ENCODE results near the gene MIB2. TPM values are rescaled to one million over a fixed set of nuclear protein-coding genes. Genes with fewer than 3 reads are reported as not detected.

MIB2 gene
- polyA plus RNA-seq, 3 donors = 5.4 to 65.7 (median 5.6) TPM

DNA sequence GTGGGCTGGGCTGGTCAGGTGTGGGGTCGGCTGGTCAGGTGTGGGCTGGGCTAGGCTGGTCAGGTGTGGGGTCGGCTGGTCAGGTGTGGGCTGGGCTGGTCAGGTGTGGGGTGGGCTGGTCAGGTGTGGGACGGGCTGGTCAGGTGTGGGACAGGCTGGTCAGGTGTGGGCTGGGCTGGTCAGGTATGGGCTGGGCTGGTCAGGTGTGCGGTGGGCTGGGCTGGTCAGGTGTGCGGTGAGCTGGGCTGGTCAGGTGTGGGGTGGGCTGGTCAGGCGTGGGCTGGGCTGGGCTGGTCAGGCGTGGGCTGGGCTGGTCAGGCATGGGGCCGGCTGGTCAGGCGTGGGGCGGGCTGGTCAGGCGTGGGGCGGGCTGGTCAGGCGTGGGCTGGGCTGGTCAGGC is 9.1 kb upstream of the MIB2 start:
- H2AFZ ChIP-seq (ENCODE audit: insufficient read depth, low read depth, low read length, poor library complexity, severe bottlenecking) = no peak overlapping the region
- intact Hi-C loops (cut with micrococcal nuclease) = no loop called here
- no peak overlapping the region for H3K4me3 Mint-ChIP-seq

DNA sequence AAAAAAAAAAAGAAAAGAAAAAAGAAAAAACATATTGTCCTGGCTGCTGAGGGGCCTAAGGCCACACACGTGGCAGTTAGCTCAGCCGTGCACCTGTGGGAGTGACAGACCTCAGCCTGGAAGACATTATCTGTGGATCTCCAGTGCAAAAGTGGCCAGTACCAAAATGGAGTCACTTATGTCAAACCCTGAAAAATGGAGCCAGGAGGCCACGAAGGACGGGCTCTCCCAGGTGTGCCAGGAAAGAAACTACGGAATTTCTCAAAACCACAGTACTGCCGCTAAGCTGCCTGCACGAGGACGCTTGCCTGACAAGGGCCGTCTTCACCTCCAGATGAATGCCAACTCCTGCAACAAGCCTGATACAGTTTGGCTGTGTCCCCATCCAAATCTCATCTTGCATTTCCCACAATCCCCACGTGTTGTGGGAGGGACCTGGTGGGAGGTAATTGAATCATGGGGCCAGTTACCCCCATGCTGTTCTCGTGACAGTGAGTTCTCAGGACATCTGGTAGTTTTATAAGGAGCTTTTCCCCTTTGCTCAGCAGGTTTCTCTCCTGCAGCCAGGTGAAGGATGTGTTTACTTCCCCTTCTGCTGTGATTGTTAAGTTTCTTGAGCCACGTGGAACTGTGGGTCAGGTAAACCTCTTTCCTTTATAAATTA is 5.3 kb upstream of the MIB2 start:
- H3K36me3 ChIP-seq (replicated peaks in 1 of 2; ENCODE audit: control insufficient read depth in 1 of 2, insufficient read depth in 2 of 2, low read length in 2 of 2) = no peaks in the 10 kb centered on the region
- H3K4me2 ChIP-seq (replicated peaks; ENCODE audit: extremely low read depth, low read length, poor library complexity, severe bottlenecking) = no peak overlapping the region
- H3K9ac ChIP-seq (ENCODE audit: insufficient read depth, low read length, poor library complexity, severe bottlenecking) = no peak overlapping the region
- H3K9me3 ChIP-seq (replicated peaks in 1 of 2; ENCODE audit: control insufficient read depth in 1 of 2, insufficient read depth in 1 of 2, low read length in 2 of 2) = no peaks in the 10 kb centered on the region
- H3K27me3 ChIP-seq (ENCODE audit: control insufficient read depth in 2 of 2, insufficient read depth in 2 of 2, low read length in 2 of 2) = no peaks in the 10 kb centered on the region
- H3K4me3 ChIP-seq (replicated peaks in 1 of 3; ENCODE audit: low read depth in 2 of 3, low read length in 3 of 3) = no peak overlapping the region
- peaks cover 10% of the 10 kb centered on the region for H3K79me2 ChIP-seq (ENCODE audit: insufficient read depth, low read length)
- H3K27ac ChIP-seq (ENCODE audit: low read depth in 1 of 2, low read length in 2 of 2) = no peak overlapping the region
- H3K4me3 Mint-ChIP-seq = no peak overlapping the region
- peaks cover 33% of the 10 kb centered on the region for H3K4me1 Mint-ChIP-seq
- peaks cover 0 to 5% (median 1%) of the 10 kb centered on the region in 3 donors for H3K27me3 Mint-ChIP-seq (ENCODE audit: low read depth in 3 of 3)
- H3K4me1 ChIP-seq (ENCODE audit: control insufficient read depth in 1 of 2, insufficient read depth in 2 of 2, low read length in 2 of 2) = peaks cover 30 to 37% of the 10 kb centered on the region in 2 donors
- peak overlapping the region in 1 of 7 donors; percentile 75 for H3K27ac Mint-ChIP-seq
- DNase-seq = no peak
- H3K9me3 Mint-ChIP-seq = peaks cover 0 to under 1% (median 0%) of the 10 kb centered on the region in 7 donors
- intact Hi-C loops (cut with micrococcal nuclease) = no loop called here
- WGBS (ENCODE audit: insufficient coverage) = 86% methylated on average over 10 of the region's 12 CpGs
- no peaks in the 10 kb centered on the region for H4K20me1 ChIP-seq (ENCODE audit: insufficient read depth, low read length)
- TF ChIP-seq, protein P1, sequence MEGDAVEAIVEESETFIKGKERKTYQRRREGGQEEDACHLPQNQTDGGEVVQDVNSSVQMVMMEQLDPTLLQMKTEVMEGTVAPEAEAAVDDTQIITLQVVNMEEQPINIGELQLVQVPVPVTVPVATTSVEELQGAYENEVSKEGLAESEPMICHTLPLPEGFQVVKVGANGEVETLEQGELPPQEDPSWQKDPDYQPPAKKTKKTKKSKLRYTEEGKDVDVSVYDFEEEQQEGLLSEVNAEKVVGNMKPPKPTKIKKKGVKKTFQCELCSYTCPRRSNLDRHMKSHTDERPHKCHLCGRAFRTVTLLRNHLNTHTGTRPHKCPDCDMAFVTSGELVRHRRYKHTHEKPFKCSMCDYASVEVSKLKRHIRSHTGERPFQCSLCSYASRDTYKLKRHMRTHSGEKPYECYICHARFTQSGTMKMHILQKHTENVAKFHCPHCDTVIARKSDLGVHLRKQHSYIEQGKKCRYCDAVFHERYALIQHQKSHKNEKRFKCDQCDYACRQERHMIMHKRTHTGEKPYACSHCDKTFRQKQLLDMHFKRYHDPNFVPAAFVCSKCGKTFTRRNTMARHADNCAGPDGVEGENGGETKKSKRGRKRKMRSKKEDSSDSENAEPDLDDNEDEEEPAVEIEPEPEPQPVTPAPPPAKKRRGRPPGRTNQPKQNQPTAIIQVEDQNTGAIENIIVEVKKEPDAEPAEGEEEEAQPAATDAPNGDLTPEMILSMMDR (IDR thresholded peaks at IDR 0.05) = no peak
- H3K36me3 Mint-ChIP-seq = peaks cover 2 to 3% of the 10 kb centered on the region in 2 donors
- H2AFZ ChIP-seq (ENCODE audit: insufficient read depth, low read depth, low read length, poor library complexity, severe bottlenecking) = no peak overlapping the region

More for the DNA sequence above, 9.1 kb upstream of the MIB2 start:
- Mint-ChIP-seq H3K4me1 (peaks cover 29% of the 10 kb centered on the region), H3K9me3 (peaks cover 0 to 2% (median 0%) of the 10 kb centered on the region in 7 donors), H3K36me3 (peaks cover 2 to 3% of the 10 kb centered on the region in 2 donors), H3K27me3 (ENCODE audit: low read depth in 3 of 3) (peaks cover 0 to 4% (median 0%) of the 10 kb centered on the region in 3 donors), H3K27ac (peak overlapping the region in 2 of 7 donors; percentile 97 to 99)
- no peaks in the 10 kb centered on the region for H3K27me3 ChIP-seq (ENCODE audit: control insufficient read depth in 2 of 2, insufficient read depth in 2 of 2, low read length in 2 of 2)
- no peaks in the 10 kb centered on the region for H3K36me3 ChIP-seq (replicated peaks in 1 of 2; ENCODE audit: control insufficient read depth in 1 of 2, insufficient read depth in 2 of 2, low read length in 2 of 2)
- no peaks in the 10 kb centered on the region for H4K20me1 ChIP-seq (ENCODE audit: insufficient read depth, low read length)
- no peak for DNase-seq
- H3K4me2 ChIP-seq (replicated peaks; ENCODE audit: extremely low read depth, low read length, poor library complexity, severe bottlenecking) = no peak overlapping the region
- peak overlapping the region in 1 of 2 donors; percentile 95 for H3K27ac ChIP-seq (ENCODE audit: low read depth in 1 of 2, low read length in 2 of 2)
- TF ChIP-seq, protein P1 (IDR thresholded peaks at IDR 0.05) = no peak
- 98% methylated on average over 11 of the region's 13 CpGs for WGBS (ENCODE audit: insufficient coverage)
- H3K4me1 ChIP-seq (ENCODE audit: control insufficient read depth in 1 of 2, insufficient read depth in 2 of 2, low read length in 2 of 2) = peaks cover 26 to 38% of the 10 kb centered on the region in 2 donors
- no peak overlapping the region for H3K4me3 ChIP-seq (replicated peaks in 1 of 3; ENCODE audit: low read depth in 2 of 3, low read length in 3 of 3)
- H3K9ac ChIP-seq (ENCODE audit: insufficient read depth, low read length, poor library complexity, severe bottlenecking) = no peak overlapping the region
- H3K9me3 ChIP-seq (replicated peaks in 1 of 2; ENCODE audit: control insufficient read depth in 1 of 2, insufficient read depth in 1 of 2, low read length in 2 of 2) = no peaks in the 10 kb centered on the region
- H3K79me2 ChIP-seq (ENCODE audit: insufficient read depth, low read length) = no peaks in the 10 kb centered on the region
